HEK293 (cell line): ENCODE data around the gene SMTNL2.

ENCODE experiments used
- AEBP2 ChIP-seq: fragments of 450-650 bp; formaldehyde crosslinking; IDR thresholded peaks from 2 replicates; pipeline ENCODE4 v1.5.1; 2016; ENCODE audit warnings: missing biosample characterization, missing genetic modification characterization, borderline replicate concordance
- CTCF ChIP-seq: fragments of 450-650 bp; formaldehyde crosslinking; IDR thresholded peaks from 2 replicates; pipeline ENCODE4 v1.5.1; 2016; ENCODE audit warnings: missing biosample characterization, missing genetic modification characterization
- HOXC10 ChIP-seq: sonication (generic); formaldehyde crosslinking; IDR thresholded peaks from 2 replicates; pipeline ENCODE4 v1.8.1; 2023; ENCODE audit warnings: mild to moderate bottlenecking, missing genetic modification reagents
- KLF1 ChIP-seq: fragments of 450-650 bp; formaldehyde crosslinking; IDR thresholded peaks from 2 replicates; pipeline ENCODE4 v1.5.1; 2016; ENCODE audit warnings: missing biosample characterization, missing genetic modification characterization
- KLF8 ChIP-seq: fragments of 450-650 bp; formaldehyde crosslinking; IDR thresholded peaks from 2 replicates; pipeline ENCODE4 v1.5.1; 2016; ENCODE audit warnings: missing biosample characterization, missing genetic modification characterization
- PRDM4 ChIP-seq: fragments of 450-650 bp; formaldehyde crosslinking; IDR thresholded peaks from 2 replicates; pipeline ENCODE4 v1.5.1; 2017; ENCODE audit warnings: missing biosample characterization, missing genetic modification characterization
- TCF7L2 ChIP-seq: IDR thresholded peaks from 2 replicates; pipeline ENCODE4 v1.6.1; 2011; ENCODE audit warnings: low read depth, mild to moderate bottlenecking, inconsistent platforms, low read length, moderate library complexity, borderline replicate concordance
- ZBTB21 ChIP-seq: fragments of 450-650 bp; formaldehyde crosslinking; IDR thresholded peaks from 2 replicates; pipeline ENCODE4 v1.5.1; 2017; ENCODE audit warnings: missing biosample characterization, missing genetic modification characterization
- ZBTB8A ChIP-seq: fragments of 450-650 bp; formaldehyde crosslinking; IDR thresholded peaks from 2 replicates; pipeline ENCODE4 v1.5.1; 2016; ENCODE audit warnings: missing biosample characterization, missing genetic modification characterization
- ZNF133 ChIP-seq: fragments of 450-650 bp; formaldehyde crosslinking; IDR thresholded peaks from 2 replicates; pipeline ENCODE4 v1.5.1; 2016; ENCODE audit warnings: missing biosample characterization, missing genetic modification characterization
- ZNF155 ChIP-seq: fragments of 450-650 bp; formaldehyde crosslinking; IDR thresholded peaks from 2 replicates; pipeline ENCODE4 v1.5.1; 2016; ENCODE audit warnings: missing biosample characterization, missing genetic modification characterization
- ZNF157 ChIP-seq: fragments of 450-650 bp; formaldehyde crosslinking; IDR thresholded peaks from 2 replicates; pipeline ENCODE4 v1.5.1; 2016; ENCODE audit warnings: missing biosample characterization, missing genetic modification characterization
- ZNF2 ChIP-seq: fragments of 450-650 bp; formaldehyde crosslinking; IDR thresholded peaks from 2 replicates; pipeline ENCODE4 v1.5.1; 2016; ENCODE audit warnings: missing biosample characterization, missing genetic modification characterization
- ZNF350 ChIP-seq: fragments of 450-650 bp; formaldehyde crosslinking; IDR thresholded peaks from 2 replicates; pipeline ENCODE4 v1.5.0; 2017; ENCODE audit warnings: missing biosample characterization, mild to moderate bottlenecking, missing genetic modification characterization
- ZNF37A ChIP-seq: fragments of 450-650 bp; IDR thresholded peaks from 2 replicates; pipeline ENCODE4 v1.5.1; 2018; ENCODE audit warnings: missing biosample characterization, missing genetic modification characterization
- ZNF394 ChIP-seq: fragments of 450-650 bp; formaldehyde crosslinking; IDR thresholded peaks from 2 replicates; pipeline ENCODE4 v1.5.1; 2016; ENCODE audit warnings: missing biosample characterization, missing genetic modification characterization, mild to moderate bottlenecking, moderate library complexity, borderline replicate concordance
- ZNF48 ChIP-seq: fragments of 450-650 bp; formaldehyde crosslinking; IDR thresholded peaks from 2 replicates; pipeline ENCODE4 v1.5.1; 2016; ENCODE audit warnings: missing biosample characterization, missing genetic modification characterization
- ZNF514 ChIP-seq: fragments of 450-650 bp; formaldehyde crosslinking; IDR thresholded peaks from 2 replicates; pipeline ENCODE4 v1.5.1; 2016; ENCODE audit warnings: missing biosample characterization, missing genetic modification characterization
- ZNF658 ChIP-seq: fragments of 450-650 bp; formaldehyde crosslinking; IDR thresholded peaks from 2 replicates; pipeline ENCODE4; 2016; ENCODE audit warnings: missing biosample characterization, missing genetic modification characterization
- ZNF664 ChIP-seq: fragments of 450-650 bp; formaldehyde crosslinking; IDR thresholded peaks from 2 replicates; pipeline ENCODE4 v1.5.1; 2016; ENCODE audit warnings: missing biosample characterization, missing genetic modification characterization
- ZNF670 ChIP-seq: fragments of 450-650 bp; formaldehyde crosslinking; IDR thresholded peaks from 2 replicates; pipeline ENCODE4 v1.5.1; 2016; ENCODE audit warnings: missing biosample characterization, missing genetic modification characterization, low read depth
- ZNF701 ChIP-seq: fragments of 450-650 bp; formaldehyde crosslinking; IDR thresholded peaks from 2 replicates; pipeline ENCODE4 v1.5.1; 2016; ENCODE audit warnings: missing biosample characterization, missing genetic modification characterization
- ZNF830 ChIP-seq: fragments of 450-650 bp; IDR thresholded peaks from 2 replicates; pipeline ENCODE4 v1.5.0; 2018; ENCODE audit warnings: missing biosample characterization, missing genetic modification characterization, low read depth, mild to moderate bottlenecking, moderate library complexity
- TF ChIP-seq, protein P1 (sequence below): fragments of 450-650 bp; formaldehyde crosslinking; IDR thresholded peaks from 2 replicates; pipeline ENCODE4 v1.5.1; 2017; ENCODE audit warnings: missing biosample characterization, missing genetic modification characterization
- TF ChIP-seq, protein P2 (sequence below): fragments of 450-650 bp; formaldehyde crosslinking; IDR thresholded peaks from 2 replicates; pipeline ENCODE4 v1.5.1; 2016; ENCODE audit warnings: missing biosample characterization, missing genetic modification characterization
- TF ChIP-seq, protein P3 (sequence below): fragments of 450-650 bp; formaldehyde crosslinking; IDR thresholded peaks from 2 replicates; pipeline ENCODE4 v1.5.1; 2016; ENCODE audit warnings: missing biosample characterization, missing genetic modification characterization
- TF ChIP-seq, protein P4 (sequence below): fragments of 450-650 bp; formaldehyde crosslinking; IDR thresholded peaks from 2 replicates; pipeline ENCODE4 v1.5.1; 2016; ENCODE audit warnings: missing biosample characterization, missing genetic modification characterization

SMTNL2 gene

GRCh38 chr17:4554997-4555799 lies 29.1 kb upstream of the SMTNL2 start, which contains the start of gene MYBBP1A (continued):
- TF ChIP-seq ZBTB8A (tag by site-specific recombination), result peak; percentile 81
- TF ChIP-seq ZNF133 (tag by site-specific recombination), result no peak
- no peak for TF ChIP-seq ZNF830 (tag by site-specific recombination)
- TF ChIP-seq, protein P1, sequence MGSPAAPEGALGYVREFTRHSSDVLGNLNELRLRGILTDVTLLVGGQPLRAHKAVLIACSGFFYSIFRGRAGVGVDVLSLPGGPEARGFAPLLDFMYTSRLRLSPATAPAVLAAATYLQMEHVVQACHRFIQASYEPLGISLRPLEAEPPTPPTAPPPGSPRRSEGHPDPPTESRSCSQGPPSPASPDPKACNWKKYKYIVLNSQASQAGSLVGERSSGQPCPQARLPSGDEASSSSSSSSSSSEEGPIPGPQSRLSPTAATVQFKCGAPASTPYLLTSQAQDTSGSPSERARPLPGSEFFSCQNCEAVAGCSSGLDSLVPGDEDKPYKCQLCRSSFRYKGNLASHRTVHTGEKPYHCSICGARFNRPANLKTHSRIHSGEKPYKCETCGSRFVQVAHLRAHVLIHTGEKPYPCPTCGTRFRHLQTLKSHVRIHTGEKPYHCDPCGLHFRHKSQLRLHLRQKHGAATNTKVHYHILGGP (tag by site-specific recombination), result no peak
- no peak; the same call in 1 of the 2 replicates for TF ChIP-seq TCF7L2
- TF ChIP-seq ZNF48, result no peak
- TF ChIP-seq ZNF658 (tag by site-specific recombination), result no peak
- no peak for TF ChIP-seq ZNF157 (tag by site-specific recombination)
- no peak for TF ChIP-seq AEBP2 (tag by site-specific recombination)
- peak; percentile 55; the same call in 1 of the 2 replicates for TF ChIP-seq KLF8 (tag by site-specific recombination)
- no peak for TF ChIP-seq ZNF155 (tag by site-specific recombination)
- TF ChIP-seq, protein P2, sequence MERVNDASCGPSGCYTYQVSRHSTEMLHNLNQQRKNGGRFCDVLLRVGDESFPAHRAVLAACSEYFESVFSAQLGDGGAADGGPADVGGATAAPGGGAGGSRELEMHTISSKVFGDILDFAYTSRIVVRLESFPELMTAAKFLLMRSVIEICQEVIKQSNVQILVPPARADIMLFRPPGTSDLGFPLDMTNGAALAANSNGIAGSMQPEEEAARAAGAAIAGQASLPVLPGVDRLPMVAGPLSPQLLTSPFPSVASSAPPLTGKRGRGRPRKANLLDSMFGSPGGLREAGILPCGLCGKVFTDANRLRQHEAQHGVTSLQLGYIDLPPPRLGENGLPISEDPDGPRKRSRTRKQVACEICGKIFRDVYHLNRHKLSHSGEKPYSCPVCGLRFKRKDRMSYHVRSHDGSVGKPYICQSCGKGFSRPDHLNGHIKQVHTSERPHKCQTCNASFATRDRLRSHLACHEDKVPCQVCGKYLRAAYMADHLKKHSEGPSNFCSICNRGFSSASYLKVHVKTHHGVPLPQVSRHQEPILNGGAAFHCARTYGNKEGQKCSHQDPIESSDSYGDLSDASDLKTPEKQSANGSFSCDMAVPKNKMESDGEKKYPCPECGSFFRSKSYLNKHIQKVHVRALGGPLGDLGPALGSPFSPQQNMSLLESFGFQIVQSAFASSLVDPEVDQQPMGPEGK (tag by site-specific recombination), result peak; percentile 52
- TF ChIP-seq ZNF670 (tag by site-specific recombination), result no peak
- TF ChIP-seq PRDM4 (tag by site-specific recombination), result no peak
- TF ChIP-seq ZNF514 (tag by site-specific recombination), result no peak
- TF ChIP-seq, protein P3, sequence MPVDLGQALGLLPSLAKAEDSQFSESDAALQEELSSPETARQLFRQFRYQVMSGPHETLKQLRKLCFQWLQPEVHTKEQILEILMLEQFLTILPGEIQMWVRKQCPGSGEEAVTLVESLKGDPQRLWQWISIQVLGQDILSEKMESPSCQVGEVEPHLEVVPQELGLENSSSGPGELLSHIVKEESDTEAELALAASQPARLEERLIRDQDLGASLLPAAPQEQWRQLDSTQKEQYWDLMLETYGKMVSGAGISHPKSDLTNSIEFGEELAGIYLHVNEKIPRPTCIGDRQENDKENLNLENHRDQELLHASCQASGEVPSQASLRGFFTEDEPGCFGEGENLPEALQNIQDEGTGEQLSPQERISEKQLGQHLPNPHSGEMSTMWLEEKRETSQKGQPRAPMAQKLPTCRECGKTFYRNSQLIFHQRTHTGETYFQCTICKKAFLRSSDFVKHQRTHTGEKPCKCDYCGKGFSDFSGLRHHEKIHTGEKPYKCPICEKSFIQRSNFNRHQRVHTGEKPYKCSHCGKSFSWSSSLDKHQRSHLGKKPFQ, result peak; percentile 67; the same call in 1 of the 2 replicates
- TF ChIP-seq HOXC10 (CRISPR knock-in tag), result no peak
- no peak for TF ChIP-seq ZNF701 (tag by site-specific recombination)
- peak; percentile 19; the same call in 1 of the 2 replicates for TF ChIP-seq ZNF2 (tag by site-specific recombination)
- TF ChIP-seq ZNF350, result no peak
- TF ChIP-seq ZNF37A (tag by site-specific recombination), result no peak
- 0 out of 2 replicates have a peak, but pooled peaks have one; percentile 35 for TF ChIP-seq KLF1
- TF ChIP-seq, protein P4, sequence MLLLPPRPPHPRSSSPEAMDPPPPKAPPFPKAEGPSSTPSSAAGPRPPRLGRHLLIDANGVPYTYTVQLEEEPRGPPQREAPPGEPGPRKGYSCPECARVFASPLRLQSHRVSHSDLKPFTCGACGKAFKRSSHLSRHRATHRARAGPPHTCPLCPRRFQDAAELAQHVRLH (tag by site-specific recombination), result no peak
- no peak for TF ChIP-seq ZBTB21
- peak; percentile 66 for TF ChIP-seq CTCF
- peak; percentile 95 for TF ChIP-seq ZNF394 (tag by site-specific recombination)
- TF ChIP-seq ZNF664 (tag by site-specific recombination), result no peak
